Thyroid gland (tissue), 4 donors: ENCODE data around the gene PDP2. TPM values are rescaled to one million over a fixed set of nuclear protein-coding genes. Genes with fewer than 3 reads are reported as not detected.

ENCODE experiments used
- DNase-seq, 2 donors: peaks; one replicate each; pipeline ENCODE4 v3.0.0-alpha.2; 2019
- H3K27ac ChIP-seq, 3 donors: fragments of 200-600 bp; sonication (generic); 1 replicate in 2 of 3; 2 replicates in 1 of 3; pipeline ENCODE4 v1.5.1; 2016 to 2019; ENCODE audit warnings: mild to moderate bottlenecking in 1 of 3, moderate library complexity in 1 of 3
- H3K27me3 ChIP-seq: fragments of 200-600 bp; sonication (generic); one replicate; pipeline ENCODE4 v1.5.1; 2019
- H3K36me3 ChIP-seq, 2 donors: fragments of 200-600 bp; sonication (generic); one replicate each; pipeline ENCODE4 v1.5.1; 2016 to 2019
- H3K4me1 ChIP-seq, 2 donors: fragments of 200-600 bp; sonication (generic); one replicate each; pipeline ENCODE4 v1.5.1; 2017 to 2019
- H3K4me3 ChIP-seq, 3 donors: fragments of 200-600 bp; sonication (generic); replicated peaks in 1 of 3; 1 replicate in 2 of 3; 2 replicates in 1 of 3; pipeline ENCODE4 v1.5.1; 2016; ENCODE audit warnings: mild to moderate bottlenecking in 1 of 3
- H3K9me3 ChIP-seq: fragments of 200-600 bp; sonication (generic); one replicate; pipeline ENCODE4 v1.5.1; 2017
- CTCF ChIP-seq, 6 experiments: fragments of 200-600 bp in 3 of 6; fragments of 450-650 bp in 3 of 6; sonication (generic) in 3 of 6; IDR thresholded peaks; one replicate each; pipeline ENCODE4 v1.5.1; 2016 to 2019; ENCODE audit warnings: antibody characterized with exemption in 6 of 6, mild to moderate bottlenecking in 2 of 6, inconsistent platforms in 1 of 6, moderate library complexity in 1 of 6
- POLR2A ChIP-seq, 2 donors: fragments of 450-650 bp; IDR thresholded peaks; one replicate each; pipeline ENCODE4 v1.6.1; 2017; ENCODE audit warnings: antibody characterized with exemption in 2 of 2, mild to moderate bottlenecking in 2 of 2, moderate library complexity in 1 of 2
- WGBS, 2 donors: methylation state at CpG; one replicate each; pipeline ENCODE4 v1.1.5; 2017; 5-methylcytosine and 5-hydroxymethylcytosine counted together
- intact Hi-C: fragments of 100-400 bp; cut with DNase I; formaldehyde crosslinking; loops from one replicate; pipeline ENCODE4 v1.15.1; 2023
- total RNA-seq, 4 donors: library from RNA; depleted of rRNA; stranded (reverse); fragments of >200 nt; gene quantifications; one replicate each; pipeline ENCODE4 v1.2.3, GENCODE V29; 2016

Gene PDP2
- total RNA-seq, 4 donors from 2014 or later = 10.7 to 34.5 (median 26.9) TPM

DNA sequence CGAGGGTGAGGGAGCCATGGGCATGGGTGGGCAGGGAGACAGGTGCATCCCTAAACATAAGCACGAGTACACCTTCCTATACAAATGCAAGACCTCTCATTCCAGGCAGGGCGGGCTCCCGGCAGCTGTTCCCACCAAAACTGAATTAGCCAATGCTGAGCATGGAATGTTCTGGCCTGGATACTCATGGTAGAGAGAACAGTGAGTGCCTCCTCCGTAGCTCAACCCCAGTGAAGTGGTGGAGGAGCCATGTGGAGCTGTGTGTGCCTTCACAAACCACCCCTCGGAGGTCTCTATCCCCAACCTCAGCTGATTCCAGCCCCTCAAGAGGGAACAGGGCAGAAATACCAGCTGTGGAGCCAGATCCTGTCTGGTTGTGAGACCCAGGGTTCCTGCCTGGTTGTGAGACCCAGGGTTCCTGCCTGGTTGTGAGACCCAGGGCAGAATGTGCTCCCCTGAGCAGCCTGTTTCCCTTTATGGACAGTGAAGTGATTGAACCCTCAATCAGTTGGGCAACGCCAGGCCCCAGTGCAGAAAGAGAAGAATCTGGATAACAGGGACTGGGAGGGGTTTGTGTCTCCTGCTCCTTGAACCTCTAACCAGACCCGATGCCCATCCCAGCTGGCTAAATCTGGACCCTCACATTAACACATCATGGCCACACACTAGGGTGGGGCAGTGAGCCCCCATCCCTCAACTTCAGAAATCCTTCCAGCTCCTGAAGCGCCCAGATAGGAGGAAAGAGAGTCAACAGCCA is 40.8 kb downstream of the PDP2 start:
- H3K4me3 ChIP-seq = no peak overlapping the region
- intact Hi-C loops = no loop called here
- DNase-seq = peak; percentile 31 to 41
- peaks cover 58 to 83% of the 10 kb centered on the region in 2 donors for H3K4me1 ChIP-seq
- no peaks in the 10 kb centered on the region for H3K9me3 ChIP-seq
- WGBS, 2 donors = 73 to 76% methylated on average over 8 to 9 of the region's 9 CpGs
- no peaks in the 10 kb centered on the region for H3K36me3 ChIP-seq
- H3K27ac ChIP-seq = peak overlapping the region; percentile 67 to 91 (median 88)
- TF ChIP-seq CTCF (IDR thresholded peaks at IDR 0.05) (no peak), POLR2A (IDR thresholded peaks at IDR 0.05) (no peak)
- H3K27me3 ChIP-seq = no peaks in the 10 kb centered on the region

DNA sequence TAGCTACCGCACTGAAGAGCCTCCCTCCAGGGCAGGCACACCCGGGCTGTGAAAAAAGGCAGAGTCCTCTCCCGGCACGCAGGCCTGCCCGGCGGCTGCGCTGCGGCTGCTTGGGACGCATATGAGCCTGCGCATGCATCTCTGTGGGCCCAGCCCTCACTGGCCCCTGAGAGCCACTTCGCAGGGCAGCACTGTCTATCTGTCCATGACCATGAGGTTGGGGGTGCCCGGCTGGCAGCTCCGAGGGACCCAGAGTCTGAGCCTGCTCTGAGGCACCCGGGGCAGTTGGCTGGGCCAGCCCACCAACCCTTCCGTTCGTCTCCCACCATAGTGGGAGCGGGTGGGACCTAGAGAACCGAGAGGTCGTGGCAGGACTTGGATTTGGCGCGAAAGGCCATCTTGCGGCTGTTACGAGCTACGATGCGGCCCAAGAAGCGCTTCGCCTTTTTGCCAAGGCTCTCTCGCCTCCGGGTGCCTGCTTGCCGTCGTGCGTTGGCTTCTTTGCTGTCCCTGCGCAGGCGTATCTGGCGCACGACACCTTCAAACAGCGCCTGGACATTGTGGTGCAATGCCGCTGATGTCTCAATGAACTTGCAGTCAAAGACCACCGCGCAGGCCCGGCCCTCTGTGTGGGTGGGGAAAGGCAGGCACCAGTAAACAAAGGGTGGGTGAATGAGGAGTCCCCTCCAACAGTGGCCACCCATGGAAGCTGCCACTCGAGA is 41.6 kb downstream of the PDP2 start:
- H3K4me3 ChIP-seq = no peak overlapping the region
- intact Hi-C loops = no loop called here
- TF ChIP-seq POLR2A (IDR thresholded peaks at IDR 0.05) (no peak), CTCF (IDR thresholded peaks at IDR 0.05) (no peak)
- H3K4me1 ChIP-seq = peaks cover 58 to 91% of the 10 kb centered on the region in 2 donors
- WGBS, 2 donors = 83 to 87% methylated on average over 28 to 36 of the region's 42 CpGs
- peak overlapping the region; percentile 67 to 91 (median 88) for H3K27ac ChIP-seq
- no peak for DNase-seq
- H3K27me3 ChIP-seq = no peaks in the 10 kb centered on the region
- H3K36me3 ChIP-seq = no peaks in the 10 kb centered on the region
- no peaks in the 10 kb centered on the region for H3K9me3 ChIP-seq

DNA sequence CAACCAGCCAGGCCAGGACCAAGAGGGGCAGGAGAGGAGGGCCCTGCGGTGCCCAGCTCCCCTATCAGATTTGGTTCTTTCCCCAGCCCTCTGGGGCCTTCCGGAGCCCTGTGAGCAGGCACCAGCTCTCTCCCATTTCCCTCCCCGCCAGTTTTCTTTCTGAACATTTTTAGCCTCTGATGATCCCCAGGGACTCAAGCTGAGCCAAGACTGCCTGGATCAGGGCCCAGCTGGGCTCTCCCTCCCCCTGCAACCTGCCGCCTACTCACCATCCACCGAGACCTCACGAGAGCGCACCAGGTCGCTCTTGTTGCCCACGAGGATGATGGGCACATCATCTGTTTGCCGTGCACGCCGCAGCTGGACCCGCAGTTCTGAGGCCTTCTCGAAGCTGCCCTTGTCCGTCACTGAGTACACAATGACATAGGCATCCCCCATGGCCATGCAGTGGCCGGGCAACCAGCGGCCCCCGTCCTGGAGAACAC is 43.0 kb downstream of the PDP2 start:
- TF ChIP-seq POLR2A (IDR thresholded peaks at IDR 0.05) (peak in 1 of 2 donors; percentile 25), CTCF (IDR thresholded peaks at IDR 0.05) (no peak)
- no peak overlapping the region for H3K4me3 ChIP-seq
- intact Hi-C loops = no loop called here
- H3K27me3 ChIP-seq = no peaks in the 10 kb centered on the region
- WGBS, 2 donors = 28 to 34% methylated on average over 16 to 18 of the region's 18 CpGs
- DNase-seq = peak; percentile 92 to 93
- peaks cover 51 to 95% of the 10 kb centered on the region in 2 donors for H3K4me1 ChIP-seq
- H3K27ac ChIP-seq = peak overlapping the region; percentile 88 to 93 (median 91)
- no peaks in the 10 kb centered on the region for H3K36me3 ChIP-seq
- no peaks in the 10 kb centered on the region for H3K9me3 ChIP-seq

DNA sequence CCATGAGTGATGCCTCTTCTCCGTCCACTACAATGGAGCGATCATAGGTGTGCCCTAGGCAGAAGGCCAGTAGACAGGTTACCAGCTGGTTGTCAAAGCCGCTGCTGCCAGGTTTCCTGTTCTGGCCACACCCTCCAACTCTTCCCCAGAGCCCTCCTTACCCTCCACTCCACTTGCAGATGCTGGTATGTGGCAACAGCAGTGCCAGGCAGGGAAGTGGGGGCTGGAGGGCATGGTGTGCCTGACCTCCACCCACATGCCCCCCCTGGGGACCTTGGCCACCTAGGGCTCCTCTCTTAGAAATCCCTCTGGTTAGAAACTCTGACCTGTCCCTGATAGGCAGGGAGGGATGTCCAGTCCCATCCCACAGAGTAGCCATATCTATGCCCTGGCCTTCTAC is 43.6 kb downstream of the PDP2 start:
- H3K27ac ChIP-seq = peak overlapping the region; percentile 47 to 91 (median 88)
- H3K27me3 ChIP-seq = no peaks in the 10 kb centered on the region
- 39 to 49% methylated on average over 3 of the region's 3 CpGs for WGBS, 2 donors
- no peaks in the 10 kb centered on the region for H3K9me3 ChIP-seq
- H3K4me3 ChIP-seq = peak overlapping the region in 1 of 3 donors; percentile 25
- no peaks in the 10 kb centered on the region for H3K36me3 ChIP-seq
- peak; percentile 67 to 77 for DNase-seq
- H3K4me1 ChIP-seq = peaks cover 46 to 90% of the 10 kb centered on the region in 2 donors
- intact Hi-C loops = no loop called here
- no peak for TF ChIP-seq POLR2A (IDR thresholded peaks at IDR 0.05)
- TF ChIP-seq CTCF (IDR thresholded peaks at IDR 0.05) = no peak
